T-helper 2 cell (primary cell): ENCODE results near the gene ZNF358.
"Not testable (repeated sequence)": the region's sequence is repeated elsewhere in the genome, so short reads cannot be mapped to it uniquely, and the experiment has no call there.

Experiments used
- DNase-seq, 5 experiments: peaks; one replicate each; pipeline versions ENCODE4 v3.0.0 to v3.0.0-alpha.2; 2012 to 2022

The ZNF358 gene

DNA sequence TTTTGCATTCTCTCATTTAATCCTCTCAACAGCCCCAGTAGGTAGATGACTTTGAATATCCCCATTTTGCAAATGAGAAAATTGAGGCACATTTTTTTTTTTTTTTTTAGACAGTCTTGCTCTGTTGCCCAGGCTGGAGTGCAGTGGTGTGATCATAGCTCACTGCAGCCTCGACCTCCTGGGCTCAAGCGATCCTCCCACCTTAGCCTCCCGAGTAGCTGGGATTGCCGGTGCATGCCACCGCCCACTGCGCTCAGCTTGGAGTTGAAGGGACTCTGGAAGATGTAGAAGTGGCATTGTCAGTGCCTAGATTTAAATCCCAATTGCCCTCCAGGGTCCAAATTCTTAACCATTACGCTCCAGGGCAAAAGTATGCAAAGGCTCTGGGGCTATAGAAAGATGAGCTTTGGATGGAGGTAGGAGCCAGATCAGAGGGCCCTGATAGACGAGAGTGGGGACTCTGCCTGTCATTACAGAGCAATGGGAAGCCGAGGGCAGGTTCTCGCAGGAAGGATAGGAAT is 5.7 kb downstream of the ZNF358 start:
- no peak for DNase-seq

DNA sequence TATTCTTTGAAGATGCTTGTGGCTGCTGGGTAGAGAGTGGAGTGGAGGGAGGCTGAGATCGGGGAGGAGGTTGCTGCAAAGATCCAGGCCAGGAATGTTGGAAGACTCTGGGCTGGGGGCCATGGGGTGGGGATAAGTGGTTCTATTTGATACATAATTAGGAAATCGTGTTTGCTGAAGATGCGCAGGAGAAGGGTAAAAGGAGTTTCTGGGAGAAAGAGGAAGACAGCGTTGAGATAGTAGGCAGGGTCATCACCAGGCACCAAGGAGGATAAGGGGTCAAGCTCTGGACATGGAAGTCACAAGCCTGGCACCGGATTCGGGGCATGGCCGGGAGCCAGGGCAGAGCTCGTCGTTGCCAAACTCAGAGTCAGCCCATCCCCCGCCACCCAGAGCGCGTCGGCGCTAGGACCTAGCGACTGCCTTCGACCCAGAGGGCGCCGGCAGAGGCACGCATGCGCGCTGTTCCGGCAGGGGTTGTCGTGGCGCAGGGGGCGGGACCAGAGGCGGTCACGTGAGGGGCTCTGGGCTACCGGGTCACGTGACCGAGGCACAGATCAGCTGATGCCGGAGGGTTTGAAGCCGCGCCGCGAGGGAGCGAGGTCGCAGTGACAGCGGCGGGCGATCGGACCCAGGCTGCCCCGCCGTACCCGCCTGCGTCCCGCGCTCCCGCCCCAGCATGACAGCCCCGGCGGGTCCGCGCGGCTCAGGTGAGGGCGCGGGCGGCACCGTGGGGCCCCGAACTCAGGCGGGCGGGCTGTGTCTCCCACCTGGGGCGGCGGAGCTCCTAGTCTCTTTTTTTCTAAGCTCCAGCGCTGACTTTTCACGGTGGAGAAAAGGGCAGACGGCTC is 6.4 kb downstream of the ZNF358 start, which contains the start of gene MCOLN1:
Gene MCOLN1, plus strand, starts transcription at position 553 of the 851 bp plus-strand sequence. Its CDS starts 127 bp downstream, at position 680.
- peak; percentile 96 to 100 (median 99) for DNase-seq

GRCh38 chr19:7522923-7523667 is 7.2 kb downstream of the ZNF358 start:
- DNase-seq = no peak

- no peak for DNase-seq
Measured at GRCh38 chr19:7524523-7524922, 8.6 kb downstream of the ZNF358 start.

- DNase-seq = no peak
Measured at GRCh38 chr19:7524992-7525739, 9.3 kb downstream of the ZNF358 start.

- DNase-seq = no peak
Measured at GRCh38 chr19:7526059-7526929, 10.4 kb downstream of the ZNF358 start.

GRCh38 chr19:7527516-7528191 is 11.8 kb downstream of the ZNF358 start:
- no peak for DNase-seq

DNA sequence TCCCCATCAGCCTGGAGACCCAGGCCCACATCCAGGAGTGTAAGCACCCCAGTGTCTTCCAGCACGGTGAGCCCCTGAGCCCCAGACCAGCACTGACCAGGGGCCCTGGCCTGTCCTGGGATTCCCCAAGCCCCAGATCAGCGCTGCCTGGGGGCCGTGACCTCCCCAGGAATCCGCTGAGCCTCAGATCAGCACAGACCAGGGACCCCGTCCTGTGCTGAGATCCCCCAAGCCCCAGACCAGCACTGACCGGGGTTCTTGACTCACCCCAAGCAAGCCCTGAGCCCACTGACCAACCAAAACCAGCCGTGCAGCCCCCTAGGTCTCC is 12.3 kb downstream of the ZNF358 start:
- no peak for DNase-seq

GRCh38 chr19:7528522-7529245 is 12.8 kb downstream of the ZNF358 start:
- no peak for DNase-seq

DNA sequence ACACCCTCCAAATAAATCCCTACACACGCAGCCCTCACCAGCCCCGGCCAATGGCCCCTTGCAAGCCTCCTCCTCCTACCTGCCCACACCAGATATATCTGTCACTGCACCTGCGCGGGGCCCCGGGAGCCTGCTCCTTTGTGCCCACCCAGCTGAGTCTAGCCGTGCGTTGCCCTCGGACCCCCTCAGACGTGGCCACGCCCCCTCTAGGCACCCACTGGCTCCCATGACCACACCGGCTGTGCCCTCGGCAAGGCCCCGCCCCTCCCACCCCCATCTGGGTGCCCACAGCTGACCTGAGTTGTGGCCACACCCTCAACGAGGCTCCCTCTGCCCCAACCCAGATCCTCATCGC is 13.3 kb downstream of the ZNF358 start:
- DNase-seq = no peak

- DNase-seq = no peak
Measured at GRCh38 chr19:7529610-7530490, 13.9 kb downstream of the ZNF358 start.

DNA sequence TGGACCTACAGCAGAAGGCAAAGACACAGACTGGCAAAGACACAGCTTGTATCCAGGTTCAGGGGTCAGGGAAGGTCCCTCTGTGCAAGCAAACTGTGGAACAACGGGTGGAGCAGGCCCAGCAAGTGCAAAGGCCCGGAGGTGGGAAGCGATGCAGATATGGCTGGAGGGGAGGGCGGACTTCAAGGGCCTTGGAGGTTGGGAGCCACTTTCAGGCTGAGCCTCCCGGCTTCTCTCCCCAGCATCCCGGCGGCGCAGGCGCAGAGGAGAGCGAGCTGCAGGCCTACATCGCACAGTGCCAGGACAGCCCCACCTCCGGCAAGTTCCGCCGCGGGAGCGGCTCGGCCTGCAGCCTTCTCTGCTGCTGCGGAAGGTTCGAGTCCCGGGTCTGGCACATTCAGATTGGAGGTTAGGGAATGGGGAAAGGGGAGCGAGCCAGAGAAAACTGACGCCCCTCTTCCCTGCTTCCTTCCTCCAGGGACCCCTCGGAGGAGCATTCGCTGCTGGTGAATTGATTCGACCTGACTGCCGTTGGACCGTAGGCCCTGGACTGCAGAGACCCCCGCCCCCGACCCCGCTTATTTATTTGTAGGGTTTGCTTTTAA is 17.5 kb downstream of the ZNF358 start:
- DNase-seq = no peak

DNA sequence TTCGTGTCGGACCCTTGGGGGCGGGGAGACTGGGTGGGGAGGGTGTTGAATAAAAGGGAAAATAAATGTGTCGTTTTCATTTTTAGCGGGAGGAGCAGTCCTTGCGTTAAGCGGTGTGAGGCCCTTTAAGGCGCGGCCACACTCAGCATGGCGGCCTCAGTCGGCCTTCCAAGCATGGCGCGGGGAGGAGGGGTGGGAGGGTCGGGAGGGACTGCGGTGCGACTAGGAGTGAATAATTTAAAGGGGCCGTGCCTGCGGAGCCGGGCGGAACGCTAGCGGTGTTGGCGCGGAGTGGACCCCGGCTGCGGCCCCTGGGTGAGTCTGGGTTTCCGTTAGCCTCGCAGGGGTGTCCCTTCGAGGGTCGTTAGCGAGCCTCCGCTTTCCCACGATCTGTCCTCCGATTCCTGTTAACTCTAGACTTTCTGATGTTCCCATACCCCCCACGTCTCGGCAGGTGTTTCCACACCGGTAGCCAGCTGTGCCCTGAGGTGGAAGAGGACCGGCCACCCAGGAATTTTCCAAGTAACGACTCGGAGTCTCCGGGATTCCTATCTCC is 18.1 kb downstream of the ZNF358 start:
- peak; percentile 65 to 92 (median 80) for DNase-seq

- DNase-seq = peak in 1 of 5 experiments; percentile 51
Measured at GRCh38 chr19:7534531-7535046, 18.7 kb downstream of the ZNF358 start.

- DNase-seq = peak; percentile 83 to 93 (median 90)
Measured at GRCh38 chr19:7535047-7535997, 19.4 kb downstream of the ZNF358 start, which contains the start of gene PNPLA6. Gene PNPLA6 (plus strand): TSS chr19:7535717. CDS start chr19:7535789, 72 bp downstream.

- no peak for DNase-seq
Measured at GRCh38 chr19:7535998-7536695, 20.2 kb downstream of the ZNF358 start.

DNA sequence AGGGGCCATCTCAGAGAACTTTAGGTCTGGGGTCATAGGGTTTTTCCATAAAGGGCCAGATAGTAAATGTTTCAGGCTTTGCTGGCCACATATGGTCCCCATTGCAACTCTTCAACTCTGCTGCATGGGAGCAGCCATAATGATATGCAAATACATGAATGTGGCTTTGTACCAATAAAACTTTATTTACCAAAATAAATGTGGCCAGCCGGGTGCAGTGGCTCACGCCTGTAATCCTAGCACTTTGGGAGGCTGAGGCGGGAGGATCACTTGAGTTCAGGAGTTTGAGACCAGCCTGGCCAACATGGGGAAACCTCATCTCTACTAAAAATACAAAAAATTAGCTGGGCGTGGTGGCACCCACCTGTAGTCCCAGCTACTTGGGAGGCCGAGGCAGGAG is 23.1 kb downstream of the ZNF358 start:
- DNase-seq = not testable (repeated sequence)
